Natural killer cell (primary cell): ENCODE data around the gene MCTP1. TPM values are rescaled to one million over a fixed set of nuclear protein-coding genes. Genes with fewer than 3 reads are reported as not detected.

ENCODE experiments used
- ATAC-seq, 3 donors: fragments of 150-1000 bp in 2 of 3; fragments of 200-7000 bp in 1 of 3; cut with Tn5 transposase; 1 replicate in 1 of 3; 2 replicates in 2 of 3; pipeline ENCODE4 v1.10.0; 2021; ENCODE audit warnings: mild to moderate bottlenecking in 2 of 3, moderate library complexity in 2 of 3
- DNase-seq, 2 donors: peaks; one replicate each; pipeline versions ENCODE4 v3.0.0 to v3.0.0-alpha.2; 2013 to 2021; ENCODE audit warnings: mixed read lengths in 1 of 2
- H3K27ac ChIP-seq: one replicate; pipeline ENCODE4 v1.5.1; 2013; ENCODE audit warnings: mild to moderate bottlenecking, low read length
- H3K27me3 ChIP-seq: one replicate; pipeline ENCODE4 v1.6.1; 2013; ENCODE audit warnings: low read length; ENCODE audit not compliant: control insufficient read depth, insufficient read depth
- H3K36me3 ChIP-seq: one replicate; pipeline ENCODE4 v1.6.1; 2013; ENCODE audit warnings: low read length; ENCODE audit not compliant: control insufficient read depth, insufficient read depth
- H3K4me1 ChIP-seq: one replicate; pipeline ENCODE4 v1.6.1; 2013; ENCODE audit warnings: low read length; ENCODE audit not compliant: control insufficient read depth, insufficient read depth
- H3K4me3 ChIP-seq: one replicate; pipeline ENCODE4 v1.5.1; 2013; ENCODE audit warnings: low read length
- H3K9me3 ChIP-seq: one replicate; pipeline ENCODE4 v1.6.1; 2013; ENCODE audit warnings: low read length; ENCODE audit not compliant: control insufficient read depth, insufficient read depth
- H3K27ac Mint-ChIP-seq, 2 donors: one replicate each; pipeline ENCODE4 v1.8.0; 2022; ENCODE audit warnings: mild to moderate bottlenecking in 2 of 2, mixed read lengths in 2 of 2, moderate library complexity in 1 of 2
- H3K27me3 Mint-ChIP-seq, 2 donors: one replicate each; pipeline ENCODE4 v1.8.0; 2022; ENCODE audit warnings: low read depth in 2 of 2, mixed read lengths in 2 of 2
- H3K36me3 Mint-ChIP-seq: one replicate; pipeline ENCODE4 v1.8.0; 2022; ENCODE audit warnings: mixed read lengths
- H3K4me1 Mint-ChIP-seq, 2 donors: one replicate each; pipeline ENCODE4 v1.8.0; 2022; ENCODE audit warnings: mixed read lengths in 2 of 2
- H3K4me3 Mint-ChIP-seq: one replicate; pipeline ENCODE4 v1.8.0; 2022; ENCODE audit warnings: mild to moderate bottlenecking, moderate library complexity, mixed read lengths
- H3K9me3 Mint-ChIP-seq, 2 donors: one replicate each; pipeline ENCODE4 v1.8.0; 2022; ENCODE audit warnings: mixed read lengths in 2 of 2
- CTCF ChIP-seq: fragments of 200-600 bp; IDR thresholded peaks from one replicate; pipeline ENCODE4 v1.8.0; 2022; ENCODE audit warnings: antibody characterized with exemption
- WGBS: methylation state at CpG from one replicate; pipeline ENCODE4 v1.1.7; 2013; ENCODE audit warnings: missing lambda C conversion rate; ENCODE audit not compliant: insufficient coverage; 5-methylcytosine and 5-hydroxymethylcytosine counted together
- intact Hi-C: fragments of 100-400 bp; cut with micrococcal nuclease; formaldehyde crosslinking; loops from one replicate; pipeline ENCODE4 v1.14.2; 2022
- total RNA-seq, 4 donors: library from RNA; stranded (reverse); fragments of 120-200 nt in 1 of 4; gene quantifications; one replicate each; pipeline versions ENCODE4 v1.2.3 to v1.2.4, GENCODE V29; 2013 to 2022

The MCTP1 gene
- total RNA-seq, 3 donors from 2014 or later (not counting 1 experiment from before 2014, with no cell fraction given), result 4.7 to 15.1 (median 9.8) TPM

GRCh38 chr5:94782383-94782782, 502.5 kb downstream of the MCTP1 start:
- no peaks in the 10 kb centered on the region for H3K36me3 Mint-ChIP-seq
- H3K27me3 Mint-ChIP-seq, result peaks cover 6 to 22% of the 10 kb centered on the region in 2 donors
- no peak overlapping the region for H3K27ac Mint-ChIP-seq
- no peaks in the 10 kb centered on the region for H3K9me3 Mint-ChIP-seq
- Histone ChIP-seq H3K9me3 (no peaks in the 10 kb centered on the region), H3K4me1 (no peaks in the 10 kb centered on the region), H3K36me3 (no peaks in the 10 kb centered on the region), H3K27me3 (peaks cover 2% of the 10 kb centered on the region), H3K27ac (no peak overlapping the region), H3K4me3 (no peak overlapping the region)
- H3K4me3 Mint-ChIP-seq, result no peak overlapping the region
- TF ChIP-seq CTCF, result no peak
- 100% methylated on average over 2 of the region's 3 CpGs for WGBS
- ATAC-seq (no peak), DNase-seq (no peak)
- intact Hi-C loops, result no loop called here
- no peaks in the 10 kb centered on the region for H3K4me1 Mint-ChIP-seq

- Mint-ChIP-seq H3K4me1 (peaks cover 0 to 4% of the 10 kb centered on the region in 2 donors), H3K9me3 (no peaks in the 10 kb centered on the region), H3K27ac (no peak overlapping the region), H3K36me3 (no peaks in the 10 kb centered on the region), H3K27me3 (peaks cover 6 to 22% of the 10 kb centered on the region in 2 donors), H3K4me3 (no peak overlapping the region)
- no peak for TF ChIP-seq CTCF
- ATAC-seq, result no peak
- no peaks in the 10 kb centered on the region for H3K36me3 ChIP-seq
- intact Hi-C loops, result no loop called here
- no peak overlapping the region for H3K4me3 ChIP-seq
- 100% methylated on average over 1 of the region's 1 CpG for WGBS
- DNase-seq, result no peak
- no peak overlapping the region for H3K27ac ChIP-seq
- H3K4me1 ChIP-seq, result no peaks in the 10 kb centered on the region
- H3K9me3 ChIP-seq, result no peaks in the 10 kb centered on the region
- H3K27me3 ChIP-seq, result peaks cover 2% of the 10 kb centered on the region
These were observed 505.2 kb downstream of the MCTP1 start for GRCh38 chr5:94779684-94780083.

- no peak overlapping the region for H3K27ac Mint-ChIP-seq
- intact Hi-C loops, result no loop called here
- DNase-seq, result no peak
- no peaks in the 10 kb centered on the region for H3K9me3 ChIP-seq
- H3K4me1 ChIP-seq, result no peaks in the 10 kb centered on the region
- H3K27me3 Mint-ChIP-seq, result peaks cover 6 to 22% of the 10 kb centered on the region in 2 donors
- TF ChIP-seq CTCF, result no peak
- 87% methylated on average over 3 of the region's 3 CpGs for WGBS
- no peak overlapping the region for H3K27ac ChIP-seq
- peaks cover 2% of the 10 kb centered on the region for H3K27me3 ChIP-seq
- H3K36me3 Mint-ChIP-seq, result no peaks in the 10 kb centered on the region
- no peak overlapping the region for H3K4me3 Mint-ChIP-seq
- ATAC-seq, result no peak
- H3K4me3 ChIP-seq, result no peak overlapping the region
- peaks cover 0 to 4% of the 10 kb centered on the region in 2 donors for H3K4me1 Mint-ChIP-seq
- no peaks in the 10 kb centered on the region for H3K36me3 ChIP-seq
- H3K9me3 Mint-ChIP-seq, result no peaks in the 10 kb centered on the region
These were observed 506.2 kb downstream of the MCTP1 start for GRCh38 chr5:94778732-94779131.

- Histone ChIP-seq H3K27ac (no peak overlapping the region), H3K4me3 (no peak overlapping the region), H3K36me3 (no peaks in the 10 kb centered on the region), H3K9me3 (no peaks in the 10 kb centered on the region), H3K4me1 (no peaks in the 10 kb centered on the region), H3K27me3 (peaks cover 2% of the 10 kb centered on the region)
- no peak overlapping the region for H3K27ac Mint-ChIP-seq
- no peak for DNase-seq
- no peak for ATAC-seq
- TF ChIP-seq CTCF, result no peak
- peaks cover 0 to 4% of the 10 kb centered on the region in 2 donors for H3K4me1 Mint-ChIP-seq
- H3K9me3 Mint-ChIP-seq, result peaks cover 0 to 2% of the 10 kb centered on the region in 2 donors
- H3K27me3 Mint-ChIP-seq, result peaks cover 6 to 22% of the 10 kb centered on the region in 2 donors
- no peak overlapping the region for H3K4me3 Mint-ChIP-seq
- H3K36me3 Mint-ChIP-seq, result no peaks in the 10 kb centered on the region
- WGBS, result 98% methylated on average over 5 of the region's 5 CpGs
- intact Hi-C loops, result no loop called here
These were observed 506.6 kb downstream of the MCTP1 start for GRCh38 chr5:94778299-94778698.
